ENCODE data around the gene NUDT19. TPM values are rescaled to one million over a fixed set of nuclear protein-coding genes. Genes with fewer than 3 reads are reported as not detected.

NUDT19 gene
- total RNA-seq, 4 donors from 2014 or later: 4.2 to 15.2 (median 12.8) TPM

DNA sequence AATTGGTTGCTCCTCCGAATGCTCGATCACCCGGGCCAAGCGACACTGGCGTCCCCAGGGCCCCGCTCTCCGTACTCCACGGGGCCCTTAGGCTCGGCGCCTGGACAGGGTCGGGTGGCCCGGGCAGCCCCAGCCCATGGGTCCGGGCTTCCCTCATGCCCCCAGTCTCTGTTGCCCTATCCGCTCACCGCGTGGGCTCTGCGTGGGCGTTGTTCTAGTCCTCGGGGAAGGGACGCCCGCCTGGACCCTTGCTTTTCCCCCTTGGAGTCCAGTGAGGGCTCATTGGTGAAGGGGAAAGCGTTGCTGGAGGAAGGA is 29.3 kb downstream of the NUDT19 start:
- Histone ChIP-seq H3K27me3 (no peaks in the 10 kb centered on the region), H3K27ac (no peak overlapping the region), H3K9me3 (no peaks in the 10 kb centered on the region), H3K4me1 (no peaks in the 10 kb centered on the region), H3K36me3 (no peaks in the 10 kb centered on the region), H3K4me3 (no peak overlapping the region)
- intact Hi-C loops (cut with DNase I; ENCODE audit: low total_unique reads): no loop called here
- in situ Hi-C loops (cut with MboI; ENCODE audit: low pct_ligation_motif_present in 1 of 4, low pct_unique_long_range_greater_than_20kb in 1 of 4, low sequenced_read_pairs in 3 of 4): no loop called here
- TF ChIP-seq EP300 (IDR thresholded peaks at IDR 0.05; ENCODE audit: low read depth): no peak
- no peak for TF ChIP-seq POLR2A (IDR thresholded peaks at IDR 0.05)
- TF ChIP-seq, protein P1, sequence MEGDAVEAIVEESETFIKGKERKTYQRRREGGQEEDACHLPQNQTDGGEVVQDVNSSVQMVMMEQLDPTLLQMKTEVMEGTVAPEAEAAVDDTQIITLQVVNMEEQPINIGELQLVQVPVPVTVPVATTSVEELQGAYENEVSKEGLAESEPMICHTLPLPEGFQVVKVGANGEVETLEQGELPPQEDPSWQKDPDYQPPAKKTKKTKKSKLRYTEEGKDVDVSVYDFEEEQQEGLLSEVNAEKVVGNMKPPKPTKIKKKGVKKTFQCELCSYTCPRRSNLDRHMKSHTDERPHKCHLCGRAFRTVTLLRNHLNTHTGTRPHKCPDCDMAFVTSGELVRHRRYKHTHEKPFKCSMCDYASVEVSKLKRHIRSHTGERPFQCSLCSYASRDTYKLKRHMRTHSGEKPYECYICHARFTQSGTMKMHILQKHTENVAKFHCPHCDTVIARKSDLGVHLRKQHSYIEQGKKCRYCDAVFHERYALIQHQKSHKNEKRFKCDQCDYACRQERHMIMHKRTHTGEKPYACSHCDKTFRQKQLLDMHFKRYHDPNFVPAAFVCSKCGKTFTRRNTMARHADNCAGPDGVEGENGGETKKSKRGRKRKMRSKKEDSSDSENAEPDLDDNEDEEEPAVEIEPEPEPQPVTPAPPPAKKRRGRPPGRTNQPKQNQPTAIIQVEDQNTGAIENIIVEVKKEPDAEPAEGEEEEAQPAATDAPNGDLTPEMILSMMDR (IDR thresholded peaks at IDR 0.05): no peak
- TF ChIP-seq POLR2AphosphoS5 (IDR thresholded peaks at IDR 0.05): no peak
- 95% methylated on average over 22 of the region's 22 CpGs; no CpG with 5 or more reads in 1 of the 2 donors for WGBS, 2 donors (ENCODE audit: low coverage in 1 of 2)
- DNase-seq: no peak

GRCh38 chr19:32735936-32736335 is 44.3 kb downstream of the NUDT19 start:
- Histone ChIP-seq H3K4me3 (no peak overlapping the region), H3K36me3 (no peaks in the 10 kb centered on the region), H3K9me3 (no peaks in the 10 kb centered on the region), H3K27me3 (no peaks in the 10 kb centered on the region), H3K4me1 (no peaks in the 10 kb centered on the region), H3K27ac (no peak overlapping the region)
- no peak for TF ChIP-seq POLR2A (IDR thresholded peaks at IDR 0.05)
- no peak for TF ChIP-seq POLR2AphosphoS5 (IDR thresholded peaks at IDR 0.05)
- TF ChIP-seq EP300 (IDR thresholded peaks at IDR 0.05; ENCODE audit: low read depth): no peak
- TF ChIP-seq, protein P1 (IDR thresholded peaks at IDR 0.05): no peak
- intact Hi-C loops (cut with DNase I; ENCODE audit: low total_unique reads): no loop called here
- no peak for DNase-seq
- in situ Hi-C loops (cut with MboI; ENCODE audit: low pct_ligation_motif_present in 1 of 4, low pct_unique_long_range_greater_than_20kb in 1 of 4, low sequenced_read_pairs in 3 of 4): no loop called here
- WGBS, 2 donors (ENCODE audit: low coverage in 1 of 2): 79 to 82% methylated on average over 3 to 4 of the region's 4 CpGs

DNA sequence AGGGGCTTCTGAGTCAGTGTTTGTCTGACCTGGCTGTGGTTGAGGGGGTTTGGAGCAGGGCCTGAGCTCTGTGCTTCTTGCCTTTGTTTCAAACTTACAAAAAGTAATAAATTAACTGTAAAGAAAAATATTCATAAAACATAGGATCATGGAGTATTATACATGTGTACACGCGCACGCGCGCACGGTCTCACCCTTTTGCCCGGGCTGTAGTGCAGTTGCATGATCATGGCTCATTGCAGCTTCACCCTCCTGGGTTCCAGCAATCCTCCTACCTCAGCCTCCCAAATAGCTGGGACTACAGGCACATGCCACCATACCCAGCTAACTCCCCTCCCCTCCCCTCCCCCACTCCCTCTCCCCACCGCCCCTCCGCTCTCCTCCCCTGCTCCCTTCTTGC is 51.4 kb downstream of the NUDT19 start:
- Histone ChIP-seq H3K27ac (no peak overlapping the region), H3K4me3 (no peak overlapping the region), H3K4me1 (no peaks in the 10 kb centered on the region), H3K36me3 (no peaks in the 10 kb centered on the region), H3K27me3 (no peaks in the 10 kb centered on the region), H3K9me3 (no peaks in the 10 kb centered on the region)
- intact Hi-C loops (cut with DNase I; ENCODE audit: low total_unique reads) (no loop called here), in situ Hi-C loops (cut with MboI; ENCODE audit: low pct_ligation_motif_present in 1 of 4, low pct_unique_long_range_greater_than_20kb in 1 of 4, low sequenced_read_pairs in 3 of 4) (no loop called here)
- no peak for DNase-seq
- TF ChIP-seq POLR2AphosphoS5 (IDR thresholded peaks at IDR 0.05) (no peak), EP300 (IDR thresholded peaks at IDR 0.05; ENCODE audit: low read depth) (no peak), POLR2A (IDR thresholded peaks at IDR 0.05) (no peak)
- TF ChIP-seq, protein P1 (IDR thresholded peaks at IDR 0.05): no peak
- 93 to 100% methylated on average over 1 to 9 of the region's 9 CpGs for WGBS, 2 donors (ENCODE audit: low coverage in 1 of 2)

- H3K4me3 ChIP-seq: no peak overlapping the region
- H3K27ac ChIP-seq: no peak overlapping the region
- TF ChIP-seq POLR2A (IDR thresholded peaks at IDR 0.05) (no peak), EP300 (IDR thresholded peaks at IDR 0.05; ENCODE audit: low read depth) (no peak), POLR2AphosphoS5 (IDR thresholded peaks at IDR 0.05) (no peak)
- TF ChIP-seq, protein P1 (IDR thresholded peaks at IDR 0.05): no peak
- H3K27me3 ChIP-seq: no peaks in the 10 kb centered on the region
- no peaks in the 10 kb centered on the region for H3K36me3 ChIP-seq
- in situ Hi-C loops (cut with MboI; ENCODE audit: low pct_ligation_motif_present in 1 of 4, low pct_unique_long_range_greater_than_20kb in 1 of 4, low sequenced_read_pairs in 3 of 4): no loop called here
- 88 to 98% methylated on average over 1 to 4 of the region's 4 CpGs for WGBS, 2 donors (ENCODE audit: low coverage in 1 of 2)
- DNase-seq: no peak
- no peaks in the 10 kb centered on the region for H3K9me3 ChIP-seq
- H3K4me1 ChIP-seq: no peaks in the 10 kb centered on the region
- intact Hi-C loops (cut with DNase I; ENCODE audit: low total_unique reads): no loop called here
Measured at GRCh38 chr19:32743447-32743846, 51.8 kb downstream of the NUDT19 start.
